GM19452 (cell line): Measurements from ENCODE around the gene TLCD1.
A peak's percentile ranks its signal among the peaks of the same experiment; 100 is the strongest.

Experiments used
- ATAC-seq: cut with Tn5 transposase; IDR thresholded peaks from one replicate; pipeline ENCODE4 v1.9.1; 2021; ENCODE audit not compliant: unreplicated experiment

Gene TLCD1, protein sequence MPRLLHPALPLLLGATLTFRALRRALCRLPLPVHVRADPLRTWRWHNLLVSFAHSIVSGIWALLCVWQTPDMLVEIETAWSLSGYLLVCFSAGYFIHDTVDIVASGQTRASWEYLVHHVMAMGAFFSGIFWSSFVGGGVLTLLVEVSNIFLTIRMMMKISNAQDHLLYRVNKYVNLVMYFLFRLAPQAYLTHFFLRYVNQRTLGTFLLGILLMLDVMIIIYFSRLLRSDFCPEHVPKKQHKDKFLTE

GRCh38 chr17:28726226-28726626 is at the start of gene TLCD1:
TSS of gene TLCD1 (minus strand) at chr17:28726233. CDS start at chr17:28726097, 136 bp downstream.
- ATAC-seq = no peak

DNA sequence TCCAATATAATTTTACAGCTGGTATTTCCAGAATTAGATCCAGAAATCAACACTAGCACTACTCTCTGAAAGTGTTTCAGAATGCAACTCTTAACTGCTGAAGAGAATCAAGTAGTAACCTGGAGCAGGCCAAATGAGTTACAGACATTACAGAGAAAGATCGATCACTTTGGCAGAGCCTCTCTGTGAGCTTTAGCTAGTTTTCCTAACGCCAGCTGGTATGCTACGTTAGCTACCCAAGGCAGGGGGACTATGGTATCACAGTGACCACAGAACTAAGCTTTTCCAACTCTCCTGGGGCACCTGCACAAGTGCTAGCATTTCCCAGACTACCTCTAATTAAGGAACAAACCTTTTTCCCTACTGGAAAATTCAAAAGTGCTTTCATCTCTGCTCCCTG is 48.2 kb upstream of the TLCD1 start:
- ATAC-seq = no peak

GRCh38 chr17:28773736-28774135 is 47.7 kb upstream of the TLCD1 start:
- ATAC-seq = no peak

GRCh38 chr17:28765038-28765437 is 39.0 kb upstream of the TLCD1 start:
- ATAC-seq = no peak

DNA sequence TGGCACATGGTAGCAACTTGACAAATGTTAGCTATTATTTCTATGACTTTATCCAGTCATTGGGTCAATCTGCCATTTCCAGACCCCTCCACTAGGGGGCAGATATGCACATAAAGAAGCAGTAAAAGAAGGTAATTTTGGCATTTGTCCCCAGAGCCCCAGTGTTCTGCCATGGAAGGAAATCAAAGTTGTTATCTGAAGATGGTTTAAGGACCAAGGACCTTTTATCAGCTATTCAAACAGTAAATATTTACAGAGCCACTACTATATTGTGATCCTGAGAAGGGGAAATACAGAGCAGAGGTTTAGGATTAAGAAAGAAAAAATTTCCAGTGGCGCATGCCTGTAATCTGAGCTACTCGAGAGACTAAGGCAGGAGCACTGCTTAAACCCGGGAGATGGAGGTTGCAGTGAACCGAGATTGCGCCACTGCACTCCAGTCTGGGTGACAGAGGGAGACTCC is 37.8 kb upstream of the TLCD1 start:
- no peak for ATAC-seq

DNA sequence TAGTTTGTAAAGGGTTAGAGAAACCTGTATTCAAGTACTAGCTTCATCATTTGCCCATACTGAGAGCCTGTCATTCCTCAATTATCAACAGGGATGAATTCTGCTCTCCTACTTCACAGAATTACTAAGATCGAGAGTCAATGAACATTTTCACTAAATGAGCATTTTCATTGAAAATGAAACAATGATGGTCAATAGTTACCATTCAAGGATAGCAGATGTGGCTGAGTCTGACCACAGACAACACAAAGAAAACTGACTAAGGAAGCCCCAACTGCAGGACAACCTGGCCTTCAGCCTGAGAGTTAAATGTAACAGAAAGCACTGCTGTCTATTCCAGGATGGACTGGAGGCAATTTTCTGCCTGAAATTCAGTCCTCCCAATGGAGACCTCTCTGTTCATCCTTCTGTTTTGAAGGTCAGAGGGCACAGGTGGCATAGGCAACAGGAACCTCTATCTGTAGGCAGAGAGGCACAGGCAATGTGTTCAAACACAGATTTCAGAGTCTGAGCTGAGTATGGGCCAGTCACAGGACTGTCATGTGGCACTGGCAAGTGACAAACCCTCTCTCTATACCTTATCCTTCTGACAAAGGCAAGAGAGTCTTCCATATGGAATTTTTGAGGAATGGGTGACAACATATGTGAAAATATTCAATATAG is 37.2 kb upstream of the TLCD1 start:
- no peak for ATAC-seq

DNA sequence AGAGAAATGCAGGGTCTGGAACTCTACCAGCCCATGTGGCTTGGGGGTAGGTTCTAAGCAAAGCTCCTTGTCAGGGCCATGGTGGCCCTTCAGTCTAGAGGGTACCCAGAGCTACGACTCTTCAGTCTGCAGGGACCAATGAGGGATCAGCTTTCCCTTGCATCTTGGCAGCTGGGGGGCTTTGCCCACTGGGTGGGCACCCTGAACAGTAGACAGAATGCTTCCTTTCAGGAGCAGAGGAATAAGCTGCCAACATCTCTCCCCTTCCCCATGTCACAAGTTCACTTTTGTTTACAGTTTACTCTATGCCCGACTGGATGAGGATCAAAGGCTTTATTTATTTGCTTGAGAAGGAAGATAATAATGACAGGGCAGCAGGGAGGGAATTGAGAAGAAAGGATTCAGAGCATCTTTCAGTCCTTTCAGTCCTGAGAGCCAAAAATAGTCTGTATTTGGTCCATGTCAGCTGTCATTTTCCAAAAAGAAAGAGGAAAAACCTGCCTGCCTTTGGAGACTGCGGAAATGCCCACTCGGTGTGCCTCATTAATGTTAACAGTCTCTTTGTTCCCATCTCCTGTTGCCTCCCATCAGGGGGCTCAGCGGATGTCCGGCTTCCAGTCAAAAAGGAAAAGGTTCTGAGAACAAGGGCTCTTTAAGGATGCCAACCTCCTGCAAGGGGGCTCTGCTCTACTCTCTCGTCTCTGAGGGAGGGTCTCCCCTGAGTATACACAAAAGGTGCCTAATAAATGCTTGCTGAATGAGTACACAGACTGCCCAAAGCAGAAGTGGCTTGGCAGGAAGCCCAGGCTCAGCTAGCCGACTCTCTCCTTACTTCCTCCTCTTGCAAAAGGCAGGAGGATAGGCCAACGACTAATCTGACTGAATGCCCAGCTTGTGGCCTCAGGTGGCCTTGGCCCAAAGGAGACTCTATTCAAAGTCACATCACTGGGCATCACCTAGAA is 34.8 kb upstream of the TLCD1 start:
- ATAC-seq = no peak

DNA sequence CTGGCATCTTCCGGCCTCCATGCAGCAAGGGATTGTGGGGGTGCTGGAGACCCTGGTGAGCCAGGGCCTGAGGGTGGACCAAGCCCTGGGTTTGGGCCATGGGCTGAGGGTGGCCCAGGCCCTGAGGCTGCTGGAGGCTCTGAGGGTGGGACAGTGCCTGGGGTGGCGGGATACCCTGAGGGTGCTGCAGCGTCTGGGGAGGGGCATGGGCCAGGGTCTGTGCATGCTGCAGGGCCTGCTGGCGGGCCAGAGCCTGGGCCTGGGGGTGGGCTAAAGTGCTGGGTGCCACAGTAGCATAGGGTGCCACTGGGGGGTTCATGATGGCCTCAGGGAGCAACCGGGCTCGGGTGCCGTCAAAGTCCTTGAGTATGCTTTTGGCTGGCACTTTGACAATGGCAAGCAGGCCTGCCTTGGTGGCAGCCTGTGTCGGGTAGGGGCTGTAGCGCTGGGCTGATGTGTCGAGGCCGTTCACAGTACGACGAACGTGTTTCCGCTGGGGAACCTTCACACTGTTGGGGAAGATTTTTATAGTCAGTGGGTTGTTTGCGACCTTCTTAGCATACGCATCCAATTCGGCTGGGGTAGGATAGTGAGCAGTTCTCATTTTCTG is 33.3 kb upstream of the TLCD1 start:
- no peak for ATAC-seq

- no peak for ATAC-seq
Measured at GRCh38 chr17:28758411-28759121, 32.5 kb upstream of the TLCD1 start.

DNA sequence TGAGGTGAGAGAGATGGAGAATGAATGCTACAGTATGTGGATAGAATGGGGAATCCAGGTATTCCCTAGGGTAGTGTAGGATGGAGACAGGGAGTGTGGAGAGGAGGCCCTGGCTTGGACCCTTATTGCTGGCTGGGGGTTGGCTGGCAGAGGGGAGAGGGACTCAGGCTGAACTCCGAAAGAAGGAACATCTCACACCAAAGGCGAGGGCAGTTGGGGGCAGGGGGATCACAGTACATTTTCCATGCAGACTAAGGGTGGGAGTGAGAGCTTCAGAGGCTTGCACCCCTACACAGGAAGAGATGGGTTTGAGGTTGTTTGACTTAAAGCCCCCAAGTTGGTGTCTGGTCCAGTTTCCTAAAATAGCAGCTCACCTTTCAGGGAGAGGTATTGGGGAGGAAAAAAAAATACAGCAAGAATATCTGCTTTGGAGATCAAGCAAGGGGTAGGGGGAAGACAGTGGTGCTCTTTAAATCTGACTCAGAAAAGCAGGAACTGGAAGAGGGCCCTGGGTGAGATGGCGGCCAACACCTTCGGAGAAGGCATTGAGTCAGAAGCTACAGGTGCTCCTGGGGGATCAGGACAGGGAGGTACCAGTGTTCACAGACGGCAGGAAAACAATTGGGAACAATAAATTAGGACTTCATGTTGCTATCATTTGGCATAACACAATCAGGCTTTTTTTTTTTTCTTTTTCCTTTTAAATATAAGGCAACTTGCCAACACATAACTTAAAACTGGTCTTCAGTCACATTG is 30.2 kb upstream of the TLCD1 start:
- ATAC-seq = no peak

DNA sequence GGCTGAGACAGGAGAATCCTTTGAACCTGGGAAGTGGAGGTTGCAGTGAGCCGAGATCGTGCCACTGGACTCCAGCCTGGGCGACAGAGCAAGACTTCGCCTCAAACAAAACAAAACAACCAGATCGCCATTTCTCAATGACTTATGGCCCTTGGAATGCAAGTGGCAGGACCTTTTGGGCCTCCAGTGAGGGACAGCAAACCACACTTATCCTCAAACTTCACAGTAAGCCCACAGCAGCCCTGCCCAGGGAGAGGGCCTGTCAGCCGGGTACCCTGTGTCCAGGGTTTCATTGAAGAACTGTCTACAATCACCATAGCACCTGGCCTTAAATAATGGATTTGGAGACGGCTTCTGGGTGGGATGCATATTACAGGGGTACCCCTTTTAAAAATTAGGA is 29.5 kb upstream of the TLCD1 start:
- ATAC-seq = no peak

DNA sequence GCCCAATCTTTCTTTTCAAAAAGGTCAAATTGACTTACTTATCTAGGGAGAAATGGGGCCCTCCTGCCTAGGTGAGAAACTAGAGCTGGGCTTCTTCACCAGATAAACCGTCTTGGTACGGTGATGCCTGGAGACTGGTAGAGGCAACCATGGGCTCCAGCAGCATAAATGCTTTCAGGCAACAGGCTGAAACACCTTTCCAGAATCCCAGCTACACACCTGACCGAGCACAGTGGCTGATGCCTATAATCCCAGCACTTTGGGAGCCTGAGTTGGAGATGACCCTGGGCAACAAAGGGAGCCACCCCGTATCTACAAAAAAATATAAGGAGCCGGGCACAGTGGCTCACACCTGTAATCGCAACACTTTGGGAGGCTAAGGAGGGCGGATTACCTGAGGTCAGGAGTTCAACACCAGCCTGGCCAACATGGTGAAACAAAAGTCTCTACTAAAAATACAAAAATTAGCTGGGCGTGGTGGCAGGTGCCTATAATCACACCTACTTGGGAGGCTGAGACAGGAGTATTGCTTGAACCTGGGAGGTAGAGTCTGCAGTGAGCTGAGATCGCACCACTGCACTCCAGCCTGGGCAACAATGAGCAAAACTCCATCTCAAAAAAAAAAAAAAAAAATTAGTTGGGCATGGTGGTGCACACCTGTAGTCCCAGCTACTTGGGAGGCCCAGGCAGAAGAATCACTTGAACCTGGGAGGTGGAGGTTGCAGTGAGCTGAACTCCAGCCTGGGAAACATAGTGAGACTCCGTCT is 25.8 kb upstream of the TLCD1 start:
- no peak for ATAC-seq

GRCh38 chr17:28750178-28751047 is 24.4 kb upstream of the TLCD1 start:
- ATAC-seq = peak; percentile 72

- peak; percentile 18 for ATAC-seq
Measured at GRCh38 chr17:28749516-28750177, 23.6 kb upstream of the TLCD1 start.

- no peak for ATAC-seq
Measured at GRCh38 chr17:28748852-28749515, 23.0 kb upstream of the TLCD1 start.

DNA sequence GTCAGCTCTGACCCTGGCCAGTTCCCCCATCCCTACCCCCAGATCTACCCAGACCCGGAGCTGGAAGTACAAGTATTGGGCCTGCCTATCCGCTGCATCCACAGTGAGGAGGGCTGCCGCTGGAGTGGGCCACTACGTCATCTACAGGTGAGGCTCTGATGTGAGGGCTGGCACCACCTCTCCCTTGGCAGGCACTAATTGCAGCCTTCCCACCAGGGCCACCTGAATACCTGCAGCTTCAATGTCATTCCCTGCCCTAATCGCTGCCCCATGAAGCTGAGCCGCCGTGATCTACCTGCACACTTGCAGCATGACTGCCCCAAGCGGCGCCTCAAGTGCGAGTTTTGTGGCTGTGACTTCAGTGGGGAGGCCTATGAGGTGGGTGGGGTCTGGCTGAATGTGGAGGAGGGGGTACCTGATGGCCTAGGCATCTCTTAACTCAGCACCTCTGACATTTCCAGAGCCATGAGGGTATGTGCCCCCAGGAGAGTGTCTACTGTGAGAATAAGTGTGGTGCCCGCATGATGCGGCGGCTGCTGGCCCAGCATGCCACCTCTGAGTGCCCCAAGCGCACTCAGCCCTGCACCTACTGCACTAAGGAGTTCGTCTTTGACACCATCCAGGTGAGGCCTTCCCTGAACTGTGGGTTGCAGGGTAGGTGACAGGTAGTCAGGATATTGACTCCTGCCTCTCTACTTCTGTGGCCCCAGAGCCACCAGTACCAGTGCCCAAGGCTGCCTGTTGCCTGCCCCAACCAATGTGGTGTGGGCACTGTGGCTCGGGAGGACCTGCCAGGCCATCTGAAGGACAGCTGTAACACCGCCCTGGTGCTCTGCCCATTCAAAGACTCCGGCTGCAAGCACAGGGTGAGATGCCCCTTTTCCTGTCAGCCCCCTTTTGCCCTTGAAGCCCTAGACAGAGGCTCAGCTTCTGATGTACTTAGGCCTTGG is 22.0 kb upstream of the TLCD1 start:
- no peak for ATAC-seq
